ENCODE data around the gene ZNF283.

ZNF283 gene

GRCh38 chr19:43798546-43799409 is 28.3 kb upstream of the ZNF283 start (continued):
- TF ChIP-seq SP2 (tag by site-specific recombination; IDR thresholded peaks at IDR 0.05) (peak; percentile 91), TSHZ1 (tag by site-specific recombination; IDR thresholded peaks at IDR 0.05; ENCODE audit: borderline replicate concordance) (peak; percentile 31), ZFP37 (tag by site-specific recombination; IDR thresholded peaks at IDR 0.05) (peak; percentile 83), INSM2 (tag by site-specific recombination; IDR thresholded peaks at IDR 0.05) (peak; percentile 79; the same call in 1 of the 2 replicates), ZNF433 (tag by site-specific recombination; IDR thresholded peaks at IDR 0.05; ENCODE audit: low read depth) (no peak), ZBTB17 (tag by site-specific recombination; IDR thresholded peaks at IDR 0.05) (peak; percentile 100), ZNF10 (tag by site-specific recombination; IDR thresholded peaks at IDR 0.05) (peak; percentile 66; the same call in 1 of the 2 replicates), PRDM6 (tag by site-specific recombination; IDR thresholded peaks at IDR 0.05) (no peak), ZNF521 (tag by site-specific recombination; IDR thresholded peaks at IDR 0.05) (no peak), ZNF146 (tag by site-specific recombination; IDR thresholded peaks at IDR 0.05) (0 out of 2 replicates have a peak, but pooled peaks have one; percentile 12), ZNF114 (tag by site-specific recombination; IDR thresholded peaks at IDR 0.05) (0 out of 2 replicates have a peak, but pooled peaks have one; percentile 72), SALL2 (tag by site-specific recombination; IDR thresholded peaks at IDR 0.05; ENCODE audit: borderline replicate concordance) (peak; percentile 79; the same call in 1 of the 2 replicates), ZNF600 (tag by site-specific recombination; IDR thresholded peaks at IDR 0.05) (peak; percentile 99), RBAK (tag by site-specific recombination; IDR thresholded peaks at IDR 0.05) (peak; percentile 72), BCL11B (tag by site-specific recombination; IDR thresholded peaks at IDR 0.05; ENCODE audit: low read depth) (0 out of 2 replicates have a peak, but pooled peaks have one; percentile 15), ZNF138 (tag by site-specific recombination; IDR thresholded peaks at IDR 0.05; ENCODE audit: borderline replicate concordance) (no peak), ZNF555 (tag by site-specific recombination; conservative IDR thresholded peaks at IDR 0.05) (no peak), ZNF174 (tag by site-specific recombination; IDR thresholded peaks at IDR 0.05) (no peak), ZNF768 (tag by site-specific recombination; IDR thresholded peaks at IDR 0.05) (no peak), MZF1 (tag by site-specific recombination; IDR thresholded peaks at IDR 0.05; ENCODE audit: borderline replicate concordance) (no peak), ZNF202 (tag by site-specific recombination; IDR thresholded peaks at IDR 0.05; ENCODE audit: borderline replicate concordance) (no peak), ZNF423 (tag by site-specific recombination; IDR thresholded peaks at IDR 0.05) (no peak; the same call in 1 of the 2 replicates), HOXA7 (CRISPR knock-in tag; IDR thresholded peaks at IDR 0.05; ENCODE audit: borderline replicate concordance) (no peak), MYNN (tag by site-specific recombination; IDR thresholded peaks at IDR 0.05; ENCODE audit: borderline replicate concordance) (no peak), ZNF155 (tag by site-specific recombination; IDR thresholded peaks at IDR 0.05) (peak; percentile 87; the same call in 1 of the 2 replicates), OVOL3 (tag by site-specific recombination; IDR thresholded peaks at IDR 0.05) (peak; percentile 8; the same call in 1 of the 2 replicates), ZNF175 (tag by site-specific recombination; IDR thresholded peaks at IDR 0.05) (0 out of 2 replicates have a peak, but pooled peaks have one; percentile 58), PRDM1 (tag by site-specific recombination; IDR thresholded peaks at IDR 0.05) (peak; percentile 99)
- TF ChIP-seq, protein P1, sequence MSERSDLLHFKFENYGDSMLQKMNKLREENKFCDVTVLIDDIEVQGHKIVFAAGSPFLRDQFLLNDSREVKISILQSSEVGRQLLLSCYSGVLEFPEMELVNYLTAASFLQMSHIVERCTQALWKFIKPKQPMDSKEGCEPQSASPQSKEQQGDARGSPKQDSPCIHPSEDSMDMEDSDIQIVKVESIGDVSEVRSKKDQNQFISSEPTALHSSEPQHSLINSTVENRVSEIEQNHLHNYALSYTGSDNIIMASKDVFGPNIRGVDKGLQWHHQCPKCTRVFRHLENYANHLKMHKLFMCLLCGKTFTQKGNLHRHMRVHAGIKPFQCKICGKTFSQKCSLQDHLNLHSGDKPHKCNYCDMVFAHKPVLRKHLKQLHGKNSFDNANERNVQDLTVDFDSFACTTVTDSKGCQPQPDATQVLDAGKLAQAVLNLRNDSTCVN (tag by site-specific recombination; optimal IDR thresholded peaks at IDR 0.05): peak; percentile 98
- TF ChIP-seq, protein P2, sequence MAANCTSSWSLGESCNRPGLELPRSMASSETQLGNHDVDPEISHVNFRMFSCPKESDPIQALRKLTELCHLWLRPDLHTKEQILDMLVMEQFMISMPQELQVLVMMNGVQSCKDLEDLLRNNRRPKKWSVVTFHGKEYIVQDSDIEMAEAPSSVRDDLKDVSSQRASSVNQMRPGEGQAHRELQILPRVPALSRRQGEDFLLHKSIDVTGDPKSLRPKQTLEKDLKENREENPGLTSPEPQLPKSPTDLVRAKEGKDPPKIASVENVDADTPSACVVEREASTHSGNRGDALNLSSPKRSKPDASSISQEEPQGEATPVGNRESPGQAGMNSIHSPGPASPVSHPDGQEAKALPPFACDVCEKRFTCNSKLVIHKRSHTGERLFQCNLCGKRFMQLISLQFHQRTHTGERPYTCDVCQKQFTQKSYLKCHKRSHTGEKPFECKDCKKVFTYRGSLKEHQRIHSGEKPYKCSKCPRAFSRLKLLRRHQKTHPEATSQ (tag by site-specific recombination; IDR thresholded peaks at IDR 0.05): peak; percentile 79

All from HEK293 (cell line).